H9 (cell line): Measurements from ENCODE around the gene AP3D1. TPM values are rescaled to one million over a fixed set of nuclear protein-coding genes. Genes with fewer than 3 reads are reported as not detected.

ENCODE experiments used
- DNase-seq: peaks from one replicate; pipeline ENCODE4 v3.0.0-alpha.2; 2017
- H2AFZ ChIP-seq: one replicate; pipeline ENCODE4 v1.6.1; 2013; ENCODE audit warnings: mild to moderate bottlenecking, low read length, control low read depth, moderate library complexity
- H2AK5ac ChIP-seq: 2 replicates; pipeline ENCODE4 v1.6.1; 2013; ENCODE audit warnings: low read length, control low read depth, mixed read lengths; ENCODE audit not compliant: insufficient read length
- H2BK120ac ChIP-seq: one replicate; pipeline ENCODE4 v1.6.1; 2013; ENCODE audit warnings: low read depth, mild to moderate bottlenecking, low read length, control low read depth, inconsistent platforms; ENCODE audit not compliant: poor library complexity, severe bottlenecking
- H2BK12ac ChIP-seq: 2 replicates; pipeline ENCODE4 v1.6.1; 2013; ENCODE audit warnings: low read length, control low read depth, mixed read lengths, low read depth; ENCODE audit not compliant: insufficient read length
- H2BK15ac ChIP-seq: 2 replicates; pipeline ENCODE4 v1.6.1; 2013; ENCODE audit warnings: low read depth, low read length, control low read depth
- H2BK20ac ChIP-seq: one replicate; pipeline ENCODE4 v1.6.1; 2013; ENCODE audit warnings: low read depth, mild to moderate bottlenecking, low read length, control low read depth, inconsistent platforms; ENCODE audit not compliant: poor library complexity, severe bottlenecking
- H2BK5ac ChIP-seq: 2 replicates; pipeline ENCODE4 v1.6.1; 2013; ENCODE audit warnings: low read length, control low read depth, mixed read lengths; ENCODE audit not compliant: insufficient read length
- H3K14ac ChIP-seq: 2 replicates; pipeline ENCODE4 v1.6.1; 2013; ENCODE audit warnings: low read length, control low read depth; ENCODE audit not compliant: insufficient read depth
- H3K18ac ChIP-seq: 2 replicates; pipeline ENCODE4 v1.6.1; 2013; ENCODE audit warnings: low read depth, mild to moderate bottlenecking, mixed read lengths, low read length, control low read depth; ENCODE audit not compliant: insufficient read length
- H3K23ac ChIP-seq: 2 replicates; pipeline ENCODE4 v1.6.1; 2013; ENCODE audit warnings: low read length, control low read depth, mixed read lengths, low read depth; ENCODE audit not compliant: insufficient read length
- H3K23me2 ChIP-seq: 2 replicates; pipeline ENCODE4 v1.6.1; 2013; ENCODE audit warnings: low read depth, mild to moderate bottlenecking, mixed read lengths, low read length, control low read depth; ENCODE audit not compliant: insufficient read length, poor library complexity, severe bottlenecking
- H3K27ac ChIP-seq: 2 replicates; pipeline ENCODE4 v1.5.1; 2013; ENCODE audit warnings: low read length, control low read depth, mixed read lengths, low read depth; ENCODE audit not compliant: insufficient read length
- H3K27me3 ChIP-seq: 2 replicates; pipeline ENCODE4 v1.6.1; 2013; ENCODE audit warnings: low read length, control low read depth, inconsistent platforms; ENCODE audit not compliant: insufficient read depth
- H3K4ac ChIP-seq: 2 replicates; pipeline ENCODE4 v1.6.1; 2013; ENCODE audit warnings: low read depth, mild to moderate bottlenecking, control low read depth, inconsistent platforms, low read length, moderate library complexity
- H3K4me1 ChIP-seq: 2 replicates; pipeline ENCODE4 v1.6.1; 2013; ENCODE audit warnings: low read length, control low read depth, inconsistent platforms; ENCODE audit not compliant: insufficient read depth
- H3K4me2 ChIP-seq: 2 replicates; pipeline ENCODE4 v1.6.1; 2013; ENCODE audit warnings: low read length, control low read depth, mixed read lengths; ENCODE audit not compliant: insufficient read length, insufficient read depth
- H3K56ac ChIP-seq: 2 replicates; pipeline ENCODE4 v1.6.1; 2013; ENCODE audit warnings: low read depth, mild to moderate bottlenecking, mixed read lengths, low read length, control low read depth; ENCODE audit not compliant: insufficient read length
- H3K79me1 ChIP-seq: 2 replicates; pipeline ENCODE4 v1.6.1; 2013; ENCODE audit warnings: low read depth, mild to moderate bottlenecking, moderate library complexity, low read length, control low read depth, inconsistent platforms; ENCODE audit not compliant: insufficient read depth, poor library complexity, severe bottlenecking
- H3K79me2 ChIP-seq: 2 replicates; pipeline ENCODE4 v1.6.1; 2013; ENCODE audit warnings: low read length, control low read depth, inconsistent platforms; ENCODE audit not compliant: insufficient read depth
- H3K9ac ChIP-seq: 2 replicates; pipeline ENCODE4 v1.6.1; 2013; ENCODE audit warnings: low read length, control low read depth, mixed read lengths; ENCODE audit not compliant: insufficient read length; ENCODE audit errors: extremely low read depth
- H3K9me3 ChIP-seq: one replicate; pipeline ENCODE4 v1.6.1; 2013; ENCODE audit warnings: low read depth, low read length, inconsistent platforms; ENCODE audit not compliant: control insufficient read depth
- H3T11ph ChIP-seq: one replicate; pipeline ENCODE4 v1.6.1; 2013; ENCODE audit warnings: mild to moderate bottlenecking, low read length, control low read depth, inconsistent platforms
- H4K20me1 ChIP-seq: one replicate; pipeline ENCODE4 v1.6.1; 2013; ENCODE audit not compliant: control insufficient read depth, insufficient read length, insufficient read depth
- H4K5ac ChIP-seq: 2 replicates; pipeline ENCODE4 v1.6.1; 2013; ENCODE audit warnings: low read depth, mild to moderate bottlenecking, mixed read lengths, low read length, control low read depth; ENCODE audit not compliant: insufficient read length
- H4K8ac ChIP-seq: replicated peaks from 2 replicates; pipeline ENCODE4 v1.6.1; 2013; ENCODE audit warnings: low read length, control low read depth, mixed read lengths, low read depth; ENCODE audit not compliant: insufficient read length
- H4K91ac ChIP-seq: 2 replicates; pipeline ENCODE4 v1.6.1; 2013; ENCODE audit warnings: low read depth, mild to moderate bottlenecking, moderate library complexity, mixed read lengths, low read length, control low read depth; ENCODE audit not compliant: insufficient read length
- H3K27ac Mint-ChIP-seq, 3 experiments: 2 replicates in 2 of 3; 3 replicates in 1 of 3; pipeline ENCODE4 v1.8.0; 2020 to 2021; ENCODE audit warnings: mixed read lengths in 3 of 3, mild to moderate bottlenecking in 1 of 3, moderate library complexity in 1 of 3
- H3K27me3 Mint-ChIP-seq: 2 replicates; pipeline ENCODE4 v1.8.0; 2021; ENCODE audit warnings: low read depth, mild to moderate bottlenecking, moderate library complexity, mixed read lengths
- H3K36me3 Mint-ChIP-seq, 3 experiments: 2 replicates in 2 of 3; 3 replicates in 1 of 3; pipeline ENCODE4 v1.8.0; 2020 to 2021; ENCODE audit warnings: low read depth in 3 of 3, mixed read lengths in 3 of 3; ENCODE audit not compliant: insufficient read depth in 1 of 3
- H3K4me1 Mint-ChIP-seq, 2 experiments: 2 replicates each; pipeline ENCODE4 v1.8.0; 2020; ENCODE audit warnings: mixed read lengths in 2 of 2
- H3K4me3 Mint-ChIP-seq, 2 experiments: 2 replicates in 1 of 2; 3 replicates in 1 of 2; pipeline ENCODE4 v1.8.0; 2020 to 2021; ENCODE audit warnings: mild to moderate bottlenecking in 2 of 2, mixed read lengths in 2 of 2, moderate library complexity in 1 of 2
- H3K9me3 Mint-ChIP-seq, 2 experiments: 2 replicates in 1 of 2; 3 replicates in 1 of 2; pipeline ENCODE4 v1.8.0; 2020; ENCODE audit warnings: mild to moderate bottlenecking in 2 of 2, mixed read lengths in 2 of 2, moderate library complexity in 1 of 2
- WGBS: extraction: QIAGEN DNeasy Blood & Tissue Kit; methylation state at CpG from one replicate; pipeline ENCODE4 v1.1.7; 2013; ENCODE audit warnings: missing lambda C conversion rate, low lambda C conversion rate, mixed read lengths; ENCODE audit not compliant: insufficient read length; ENCODE audit errors: extremely low coverage; 5-methylcytosine and 5-hydroxymethylcytosine counted together
- total RNA-seq: library from RNA; stranded (reverse); gene quantifications from 2 replicates; pipeline ENCODE4 v1.2.1, GENCODE V29; 2021
- TF ChIP-seq, protein P1 (sequence below): fragments of 200-600 bp; sonication (generic); conservative IDR thresholded peaks from 3 replicates; pipeline ENCODE4 v1.8.0; 2021; ENCODE audit warnings: antibody characterized with exemption, mild to moderate bottlenecking

Gene AP3D1
- total RNA-seq, 1 experiment from 2014 or later = 142 TPM

GRCh38 chr19:2121416-2122051 is 29.8 kb downstream of the AP3D1 start:
- H3K4me1 ChIP-seq = no peaks in the 10 kb centered on the region
- H3T11ph ChIP-seq = no peak overlapping the region
- Mint-ChIP-seq H3K27ac (no peak overlapping the region), H3K9me3 (no peaks in the 10 kb centered on the region), H3K36me3 (peaks cover 40 to 82% (median 74%) of the 10 kb centered on the region in 3 experiments), H3K4me1 (no peaks in the 10 kb centered on the region), H3K27me3 (no peaks in the 10 kb centered on the region), H3K4me3 (no peak overlapping the region)
- no peak overlapping the region for H4K5ac ChIP-seq
- H4K91ac ChIP-seq = no peak overlapping the region
- TF ChIP-seq, protein P1, sequence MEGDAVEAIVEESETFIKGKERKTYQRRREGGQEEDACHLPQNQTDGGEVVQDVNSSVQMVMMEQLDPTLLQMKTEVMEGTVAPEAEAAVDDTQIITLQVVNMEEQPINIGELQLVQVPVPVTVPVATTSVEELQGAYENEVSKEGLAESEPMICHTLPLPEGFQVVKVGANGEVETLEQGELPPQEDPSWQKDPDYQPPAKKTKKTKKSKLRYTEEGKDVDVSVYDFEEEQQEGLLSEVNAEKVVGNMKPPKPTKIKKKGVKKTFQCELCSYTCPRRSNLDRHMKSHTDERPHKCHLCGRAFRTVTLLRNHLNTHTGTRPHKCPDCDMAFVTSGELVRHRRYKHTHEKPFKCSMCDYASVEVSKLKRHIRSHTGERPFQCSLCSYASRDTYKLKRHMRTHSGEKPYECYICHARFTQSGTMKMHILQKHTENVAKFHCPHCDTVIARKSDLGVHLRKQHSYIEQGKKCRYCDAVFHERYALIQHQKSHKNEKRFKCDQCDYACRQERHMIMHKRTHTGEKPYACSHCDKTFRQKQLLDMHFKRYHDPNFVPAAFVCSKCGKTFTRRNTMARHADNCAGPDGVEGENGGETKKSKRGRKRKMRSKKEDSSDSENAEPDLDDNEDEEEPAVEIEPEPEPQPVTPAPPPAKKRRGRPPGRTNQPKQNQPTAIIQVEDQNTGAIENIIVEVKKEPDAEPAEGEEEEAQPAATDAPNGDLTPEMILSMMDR = no peak
- no peak overlapping the region for H4K8ac ChIP-seq
- no peaks in the 10 kb centered on the region for H4K20me1 ChIP-seq
- no peaks in the 10 kb centered on the region for H3K79me1 ChIP-seq
- H3K56ac ChIP-seq = no peak overlapping the region
- no CpG with 5 or more reads among the region's 27 CpGs for WGBS
- H3K23me2 ChIP-seq = no peaks in the 10 kb centered on the region
- H3K79me2 ChIP-seq = no peaks in the 10 kb centered on the region
- no peaks in the 10 kb centered on the region for H3K9me3 ChIP-seq
- no peak overlapping the region for H2BK15ac ChIP-seq
- no peak overlapping the region for H2AK5ac ChIP-seq
- no peak overlapping the region for H2AFZ ChIP-seq
- H2BK20ac ChIP-seq = no peak overlapping the region
- H2BK12ac ChIP-seq = no peak overlapping the region
- H2BK120ac ChIP-seq = no peak overlapping the region
- no peak overlapping the region for H3K4me2 ChIP-seq
- H3K9ac ChIP-seq = no peak overlapping the region
- no peak overlapping the region for H3K27ac ChIP-seq
- H3K4ac ChIP-seq = no peak overlapping the region
- no peak overlapping the region for H3K23ac ChIP-seq
- no peaks in the 10 kb centered on the region for H3K27me3 ChIP-seq
- no peak overlapping the region for H2BK5ac ChIP-seq
- DNase-seq = no peak
- H3K14ac ChIP-seq = no peak overlapping the region
- H3K18ac ChIP-seq = no peak overlapping the region
